Activated T-helper 1 cell treated with anti-CD3 and anti-CD28 coated beads, Interleukin-2, amount 50 U/mL, for 16 hours (primary cell): ENCODE results near the gene ITIH3.
"Not testable (repeated sequence)": the region's sequence is repeated elsewhere in the genome, so short reads cannot be mapped to it uniquely, and the experiment has no call there.

ENCODE experiments used
- DNase-seq, 2 donors: peaks; one replicate each; pipeline ENCODE4 v3.0.0-alpha.2; 2020; ENCODE audit warnings: low read depth in 1 of 2, low spot score in 1 of 2

ITIH3 gene

GRCh38 chr3:52794612-52795099 lies at the start of gene ITIH3:
Gene ITIH3 (plus strand): TSS chr3:52794796. CDS start chr3:52794804, 8 bp downstream.
- no peak for DNase-seq

- no peak for DNase-seq
Observed at GRCh38 chr3:52752045-52752660, 42.4 kb upstream of the ITIH3 start.

- DNase-seq, result no peak
Observed at GRCh38 chr3:52754373-52754772, 40.2 kb upstream of the ITIH3 start.

- no peak for DNase-seq
Observed at GRCh38 chr3:52756141-52756540, 38.5 kb upstream of the ITIH3 start.

- DNase-seq, result no peak
Observed at GRCh38 chr3:52763466-52763865, 31.1 kb upstream of the ITIH3 start.

- DNase-seq, result no peak
Observed at GRCh38 chr3:52769786-52770455, 24.7 kb upstream of the ITIH3 start.

GRCh38 chr3:52770496-52771333 lies 23.9 kb upstream of the ITIH3 start, which contains the start of gene NEK4:
Gene NEK4 (minus strand): TSS chr3:52770940. CDS start chr3:52770746, 194 bp downstream.
- DNase-seq, result peak; percentile 65 to 74

GRCh38 chr3:52771334-52771681 lies 23.3 kb upstream of the ITIH3 start:
- DNase-seq, result no peak

GRCh38 chr3:52771702-52772101 lies 22.9 kb upstream of the ITIH3 start:
- DNase-seq, result no peak

- no peak for DNase-seq
Observed at GRCh38 chr3:52773361-52774065, 21.1 kb upstream of the ITIH3 start.

- DNase-seq, result no peak
Observed at GRCh38 chr3:52774066-52774713, 20.4 kb upstream of the ITIH3 start.

- no peak for DNase-seq
Observed at GRCh38 chr3:52774901-52775864, 19.4 kb upstream of the ITIH3 start.

GRCh38 chr3:52775877-52776276 lies 18.7 kb upstream of the ITIH3 start:
- no peak for DNase-seq

GRCh38 chr3:52776486-52776885 lies 18.1 kb upstream of the ITIH3 start:
- not testable (repeated sequence) for DNase-seq

- DNase-seq, result no peak
Observed at GRCh38 chr3:52777127-52777958, 17.3 kb upstream of the ITIH3 start, which contains the start of gene ITIH1. Gene ITIH1 (plus strand): TSS chr3:52777599. CDS start chr3:52777616, 17 bp downstream.

GRCh38 chr3:52777959-52778805 lies 16.4 kb upstream of the ITIH3 start:
- DNase-seq, result no peak

GRCh38 chr3:52779011-52779836 lies 15.4 kb upstream of the ITIH3 start:
- no peak for DNase-seq
